Tibial nerve (tissue), 4 donors: ENCODE data around the gene SNX13. TPM values are rescaled to one million over a fixed set of nuclear protein-coding genes. Genes with fewer than 3 reads are reported as not detected.

ENCODE experiments used
- DNase-seq, 2 donors: peaks; one replicate each; pipeline ENCODE4 v3.0.0-alpha.2; 2019; ENCODE audit warnings: low spot score in 2 of 2
- H3K27ac ChIP-seq, 4 donors: fragments of 200-600 bp; sonication (generic) in 3 of 4; one replicate each; pipeline ENCODE4 v1.5.1; 2017 to 2019; ENCODE audit warnings: mild to moderate bottlenecking in 1 of 4
- H3K27me3 ChIP-seq, 2 donors: fragments of 200-600 bp; sonication (generic) in 1 of 2; one replicate each; pipeline versions ENCODE4 v1.5.1 to v1.6.0; 2017 to 2019
- H3K36me3 ChIP-seq, 3 donors: fragments of 200-600 bp; sonication (generic); one replicate each; pipeline ENCODE4 v1.5.1; 2018 to 2019
- H3K4me1 ChIP-seq, 4 donors: fragments of 200-600 bp; sonication (generic) in 3 of 4; one replicate each; pipeline ENCODE4 v1.5.1; 2017 to 2019
- H3K4me3 ChIP-seq, 4 donors: fragments of 200-600 bp; sonication (generic) in 3 of 4; one replicate each; pipeline ENCODE4 v1.5.1; 2017 to 2019; ENCODE audit warnings: mild to moderate bottlenecking in 1 of 4, moderate library complexity in 1 of 4
- H3K9me3 ChIP-seq, 4 donors: fragments of 200-600 bp; sonication (generic) in 3 of 4; one replicate each; pipeline ENCODE4 v1.5.1; 2017 to 2019
- EP300 ChIP-seq, 2 donors: sonication (generic); formaldehyde crosslinking; IDR thresholded peaks; one replicate each; pipeline ENCODE4 v1.6.1; 2017; ENCODE audit warnings: antibody characterized with exemption in 2 of 2, mild to moderate bottlenecking in 1 of 2
- POLR2A ChIP-seq, 2 donors: fragments of 450-650 bp; IDR thresholded peaks; one replicate each; pipeline ENCODE4 v1.6.1; 2017; ENCODE audit warnings: antibody characterized with exemption in 2 of 2, mild to moderate bottlenecking in 2 of 2, moderate library complexity in 2 of 2
- WGBS, 2 donors: methylation state at CpG; one replicate each; pipeline ENCODE4 v1.1.5; 2018; 5-methylcytosine and 5-hydroxymethylcytosine counted together
- total RNA-seq, 4 donors: library from RNA; depleted of rRNA; stranded (reverse); fragments of >200 nt; gene quantifications; one replicate each; pipeline ENCODE4 v1.1.0, GENCODE V29; 2016
- TF ChIP-seq, protein P1 (sequence below), 5 experiments: fragments of 200-600 bp in 3 of 5; fragments of 450-650 bp in 2 of 5; sonication (generic) in 3 of 5; IDR thresholded peaks; one replicate each; pipeline ENCODE4 v1.5.1; 2016 to 2019; ENCODE audit warnings: antibody characterized with exemption in 5 of 5, mild to moderate bottlenecking in 3 of 5, moderate library complexity in 2 of 5

Gene SNX13
- total RNA-seq, 4 donors from 2014 or later, result 52.8 to 77.6 (median 58.9) TPM

DNA sequence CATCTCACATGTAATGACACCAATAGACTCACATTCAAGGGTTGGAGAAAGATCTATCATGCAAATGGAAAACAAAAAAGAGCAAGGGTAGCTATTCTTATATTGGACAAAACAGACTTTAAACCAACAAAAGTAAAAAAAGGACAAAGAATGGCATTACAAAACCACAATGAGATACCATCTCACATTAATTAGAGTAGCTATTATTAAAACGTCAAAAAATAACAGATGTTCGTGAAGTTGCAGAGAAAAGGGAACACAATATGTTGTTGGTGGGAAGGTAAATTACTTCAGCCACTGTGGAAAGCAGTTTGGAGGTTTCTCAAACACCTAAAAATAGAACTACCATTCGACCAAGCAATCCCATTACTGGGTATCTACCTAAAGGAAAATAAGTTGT, 197.0 kb downstream of the SNX13 start:
- Histone ChIP-seq H3K9me3 (no peaks in the 10 kb centered on the region), H3K27me3 (no peaks in the 10 kb centered on the region), H3K27ac (no peak overlapping the region), H3K4me1 (no peaks in the 10 kb centered on the region), H3K4me3 (no peak overlapping the region), H3K36me3 (no peaks in the 10 kb centered on the region)
- DNase-seq, result no peak
- 66 to 76% methylated on average over 3 of the region's 3 CpGs for WGBS, 2 donors
- TF ChIP-seq POLR2A (IDR thresholded peaks at IDR 0.05), result no peak
- no peak for TF ChIP-seq EP300 (IDR thresholded peaks at IDR 0.05)
- TF ChIP-seq, protein P1, sequence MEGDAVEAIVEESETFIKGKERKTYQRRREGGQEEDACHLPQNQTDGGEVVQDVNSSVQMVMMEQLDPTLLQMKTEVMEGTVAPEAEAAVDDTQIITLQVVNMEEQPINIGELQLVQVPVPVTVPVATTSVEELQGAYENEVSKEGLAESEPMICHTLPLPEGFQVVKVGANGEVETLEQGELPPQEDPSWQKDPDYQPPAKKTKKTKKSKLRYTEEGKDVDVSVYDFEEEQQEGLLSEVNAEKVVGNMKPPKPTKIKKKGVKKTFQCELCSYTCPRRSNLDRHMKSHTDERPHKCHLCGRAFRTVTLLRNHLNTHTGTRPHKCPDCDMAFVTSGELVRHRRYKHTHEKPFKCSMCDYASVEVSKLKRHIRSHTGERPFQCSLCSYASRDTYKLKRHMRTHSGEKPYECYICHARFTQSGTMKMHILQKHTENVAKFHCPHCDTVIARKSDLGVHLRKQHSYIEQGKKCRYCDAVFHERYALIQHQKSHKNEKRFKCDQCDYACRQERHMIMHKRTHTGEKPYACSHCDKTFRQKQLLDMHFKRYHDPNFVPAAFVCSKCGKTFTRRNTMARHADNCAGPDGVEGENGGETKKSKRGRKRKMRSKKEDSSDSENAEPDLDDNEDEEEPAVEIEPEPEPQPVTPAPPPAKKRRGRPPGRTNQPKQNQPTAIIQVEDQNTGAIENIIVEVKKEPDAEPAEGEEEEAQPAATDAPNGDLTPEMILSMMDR (IDR thresholded peaks at IDR 0.05), result no peak

DNA sequence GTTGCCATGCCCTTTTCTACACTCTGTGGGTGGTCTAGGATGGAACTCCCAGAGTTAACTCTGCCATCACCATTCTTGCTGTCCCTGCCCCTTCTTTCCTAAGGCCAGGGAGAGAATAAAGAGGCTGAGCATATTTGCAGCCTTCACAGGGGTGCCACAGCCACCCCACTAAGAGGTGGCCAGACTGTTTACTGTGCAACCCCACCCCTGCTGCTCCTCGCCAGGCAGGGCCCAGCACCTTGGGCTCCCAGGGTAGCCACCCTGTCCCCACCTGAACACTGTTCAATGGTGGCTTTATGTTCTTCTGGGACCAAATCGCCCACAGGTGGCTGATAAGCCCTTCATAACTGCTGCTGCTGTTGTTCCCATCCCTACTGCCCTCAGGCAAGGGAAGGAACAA, 198.9 kb downstream of the SNX13 start:
- TF ChIP-seq EP300 (IDR thresholded peaks at IDR 0.05) (no peak), POLR2A (IDR thresholded peaks at IDR 0.05) (no peak)
- TF ChIP-seq, protein P1 (IDR thresholded peaks at IDR 0.05), result no peak
- no peak for DNase-seq
- no peaks in the 10 kb centered on the region for H3K9me3 ChIP-seq
- no peak overlapping the region for H3K27ac ChIP-seq
- H3K4me3 ChIP-seq, result no peak overlapping the region
- H3K4me1 ChIP-seq, result no peaks in the 10 kb centered on the region
- no peaks in the 10 kb centered on the region for H3K27me3 ChIP-seq
- H3K36me3 ChIP-seq, result no peaks in the 10 kb centered on the region
- WGBS, 2 donors, result 75 to 77% methylated on average over 1 to 2 of the region's 2 CpGs

Other genes with a start within 250 kb of the SNX13 start
- gene PRPS1L1, start 87.4 kb upstream of the SNX13 start, total RNA-seq, result not detected